Progenitor cell of endocrine pancreas (in vitro differentiated cells): Measurements from ENCODE around the gene PSMD11. TPM values are rescaled to one million over a fixed set of nuclear protein-coding genes. Genes with fewer than 3 reads are reported as not detected.
A peak's percentile ranks its signal among the peaks of the same experiment; 100 is the strongest.

Experiments
- DNase-seq: peaks from one replicate; pipeline ENCODE4 v3.0.0; 2021; ENCODE audit warnings: low spot score; ENCODE audit not compliant: unreplicated experiment
- H3K27ac Mint-ChIP-seq: 2 replicates; pipeline ENCODE4 v1.8.0; 2021; ENCODE audit warnings: mild to moderate bottlenecking, moderate library complexity, mixed read lengths
- H3K27me3 Mint-ChIP-seq: 2 replicates; pipeline ENCODE4 v1.8.0; 2021; ENCODE audit warnings: mixed read lengths
- H3K36me3 Mint-ChIP-seq: 2 replicates; pipeline ENCODE4 v1.8.0; 2022; ENCODE audit warnings: mixed read lengths; ENCODE audit not compliant: insufficient read depth
- H3K4me1 Mint-ChIP-seq: 2 replicates; pipeline ENCODE4 v1.8.0; 2021; ENCODE audit warnings: low read depth, mixed read lengths
- H3K4me3 Mint-ChIP-seq: 2 replicates; pipeline ENCODE4 v1.8.0; 2021; ENCODE audit warnings: low read depth, mild to moderate bottlenecking, moderate library complexity, mixed read lengths
- H3K9me3 Mint-ChIP-seq: 2 replicates; pipeline ENCODE4 v1.8.0; 2021; ENCODE audit warnings: low read depth, mixed read lengths
- CTCF ChIP-seq: fragments of 200-600 bp; sonication (generic); IDR thresholded peaks from one replicate; pipeline ENCODE4 v1.5.0; 2021; ENCODE audit warnings: antibody characterized with exemption, mild to moderate bottlenecking; ENCODE audit not compliant: unreplicated experiment
- total RNA-seq: library from RNA; stranded (reverse); gene quantifications from 2 replicates; pipeline ENCODE4 v1.2.1, GENCODE V29; 2021

Gene PSMD11
- total RNA-seq, 1 donor from 2014 or later, result 110 TPM

DNA sequence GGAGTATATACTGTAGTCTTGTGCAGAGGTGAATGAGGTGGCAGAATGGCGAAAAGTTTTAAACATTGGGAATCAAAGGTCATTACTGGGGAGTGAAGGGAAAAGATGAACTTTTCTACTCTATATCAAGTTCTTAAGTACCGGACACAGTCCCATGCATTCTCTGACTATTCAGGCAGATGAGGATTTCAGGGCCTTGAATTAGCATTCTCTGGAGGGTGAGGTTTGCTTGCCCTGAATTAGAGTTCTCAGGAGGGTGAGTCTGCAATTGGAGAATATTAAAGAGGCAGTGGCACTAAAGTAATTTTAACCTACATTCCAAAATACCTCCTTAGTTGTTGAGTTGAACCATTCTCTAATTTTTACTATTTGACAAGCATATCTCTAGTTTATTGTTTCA, 9.1 kb downstream of the PSMD11 start:
- Mint-ChIP-seq H3K4me1 (no peaks in the 10 kb centered on the region), H3K36me3 (peaks cover 42% of the 10 kb centered on the region), H3K4me3 (no peak overlapping the region), H3K27ac (no peak overlapping the region), H3K9me3 (no peaks in the 10 kb centered on the region), H3K27me3 (no peaks in the 10 kb centered on the region)
- TF ChIP-seq CTCF, result no peak
- DNase-seq, result no peak

- TF ChIP-seq CTCF, result no peak
- no peak for DNase-seq
- H3K9me3 Mint-ChIP-seq, result no peaks in the 10 kb centered on the region
- no peaks in the 10 kb centered on the region for H3K27me3 Mint-ChIP-seq
- H3K4me3 Mint-ChIP-seq, result no peak overlapping the region
- no peak overlapping the region for H3K27ac Mint-ChIP-seq
- H3K36me3 Mint-ChIP-seq, result peaks cover 37% of the 10 kb centered on the region
- H3K4me1 Mint-ChIP-seq, result no peaks in the 10 kb centered on the region
Measured at GRCh38 chr17:32458371-32458770, 14.1 kb downstream of the PSMD11 start.

DNA sequence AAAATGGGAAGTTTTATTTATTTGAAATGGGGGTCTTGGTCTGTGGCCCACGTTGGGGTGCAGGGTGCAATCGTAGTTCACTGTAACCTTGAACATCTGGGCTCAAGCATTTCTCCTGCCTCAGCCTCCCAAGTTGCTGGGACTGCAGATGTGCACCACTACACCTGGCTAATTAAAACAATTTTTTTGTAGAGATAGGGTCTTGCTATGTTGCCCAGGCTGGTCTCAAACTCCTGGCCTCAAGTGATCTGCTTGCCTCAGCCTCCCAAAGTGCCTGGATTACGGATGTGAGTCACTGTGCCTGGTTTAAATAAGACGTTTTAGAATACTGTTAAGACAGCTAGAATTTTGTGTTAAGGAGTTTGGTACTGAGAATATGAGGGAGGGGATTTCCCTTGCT, 15.7 kb downstream of the PSMD11 start:
- no peaks in the 10 kb centered on the region for H3K4me1 Mint-ChIP-seq
- H3K27ac Mint-ChIP-seq, result no peak overlapping the region
- no peak for TF ChIP-seq CTCF
- H3K9me3 Mint-ChIP-seq, result no peaks in the 10 kb centered on the region
- no peaks in the 10 kb centered on the region for H3K27me3 Mint-ChIP-seq
- peaks cover 28% of the 10 kb centered on the region for H3K36me3 Mint-ChIP-seq
- DNase-seq, result no peak
- no peak overlapping the region for H3K4me3 Mint-ChIP-seq

- Mint-ChIP-seq H3K4me3 (no peak overlapping the region), H3K27me3 (no peaks in the 10 kb centered on the region), H3K27ac (no peak overlapping the region), H3K9me3 (no peaks in the 10 kb centered on the region), H3K36me3 (peaks cover 26% of the 10 kb centered on the region), H3K4me1 (no peaks in the 10 kb centered on the region)
- no peak for TF ChIP-seq CTCF
- DNase-seq, result no peak
Measured at GRCh38 chr17:32461498-32461852, 17.2 kb downstream of the PSMD11 start.

GRCh38 chr17:32461853-32462617, 17.7 kb downstream of the PSMD11 start:
- peaks cover 28% of the 10 kb centered on the region for H3K36me3 Mint-ChIP-seq
- no peaks in the 10 kb centered on the region for H3K4me1 Mint-ChIP-seq
- no peak overlapping the region for H3K4me3 Mint-ChIP-seq
- DNase-seq, result peak; percentile 28
- peak; percentile 67 for TF ChIP-seq CTCF
- H3K27ac Mint-ChIP-seq, result no peak overlapping the region
- no peaks in the 10 kb centered on the region for H3K27me3 Mint-ChIP-seq
- H3K9me3 Mint-ChIP-seq, result no peaks in the 10 kb centered on the region
